Neural cell (in vitro differentiated cells): Measurements from ENCODE around the gene FNDC3B.

Experiments
- CTCF ChIP-seq: fragments of 450-650 bp; IDR thresholded peaks from 2 replicates; pipeline ENCODE4 v1.5.1; 2014; ENCODE audit warnings: antibody characterized with exemption, mild to moderate bottlenecking, moderate library complexity; ENCODE audit not compliant: poor library complexity, severe bottlenecking
- EP300 ChIP-seq: fragments of 450-650 bp; conservative IDR thresholded peaks from 2 replicates; pipeline ENCODE4 v1.6.1; 2014; ENCODE audit warnings: antibody characterized with exemption, mild to moderate bottlenecking, moderate library complexity; ENCODE audit not compliant: poor library complexity, severe bottlenecking
- EZH2 ChIP-seq: fragments of 200-600, 300-800 bp; shearing (Covaris generic), sonication (generic); IDR thresholded peaks from 2 replicates; pipeline ENCODE4 v1.6.1; 2014; ENCODE audit warnings: antibody characterized with exemption, low read length, borderline replicate concordance, mild to moderate bottlenecking; ENCODE audit not compliant: insufficient read depth, poor library complexity, severe bottlenecking
- MXI1 ChIP-seq: fragments of 450-650 bp; conservative IDR thresholded peaks from 2 replicates; pipeline ENCODE4 v1.6.1; 2014; ENCODE audit warnings: antibody characterized with exemption, mild to moderate bottlenecking; ENCODE audit not compliant: poor library complexity, severe bottlenecking
- POLR2AphosphoS5 ChIP-seq: IDR thresholded peaks from 2 replicates; pipeline ENCODE4 v1.6.1; 2012
- RAD21 ChIP-seq: fragments of 450-650 bp; conservative IDR thresholded peaks from 2 replicates; pipeline ENCODE4 v1.6.1; 2014; ENCODE audit warnings: antibody characterized with exemption, mild to moderate bottlenecking, moderate library complexity
- REST ChIP-seq: IDR thresholded peaks from 2 replicates; pipeline ENCODE4 v1.6.1; 2012; ENCODE audit warnings: borderline replicate concordance
- TAF1 ChIP-seq: IDR thresholded peaks from 2 replicates; pipeline ENCODE4 v1.6.1; 2012; ENCODE audit warnings: low read depth

- TF ChIP-seq TAF1 (no peak), CTCF (no peak), EP300 (no peak), REST (no peak), EZH2 (no peak), POLR2AphosphoS5 (no peak), RAD21 (no peak), MXI1 (no peak)
These were observed 96.4 kb downstream of the FNDC3B start for GRCh38 chr3:172135820-172136219.
